Measurements from ENCODE around the gene DAAM2.

Gene DAAM2

DNA sequence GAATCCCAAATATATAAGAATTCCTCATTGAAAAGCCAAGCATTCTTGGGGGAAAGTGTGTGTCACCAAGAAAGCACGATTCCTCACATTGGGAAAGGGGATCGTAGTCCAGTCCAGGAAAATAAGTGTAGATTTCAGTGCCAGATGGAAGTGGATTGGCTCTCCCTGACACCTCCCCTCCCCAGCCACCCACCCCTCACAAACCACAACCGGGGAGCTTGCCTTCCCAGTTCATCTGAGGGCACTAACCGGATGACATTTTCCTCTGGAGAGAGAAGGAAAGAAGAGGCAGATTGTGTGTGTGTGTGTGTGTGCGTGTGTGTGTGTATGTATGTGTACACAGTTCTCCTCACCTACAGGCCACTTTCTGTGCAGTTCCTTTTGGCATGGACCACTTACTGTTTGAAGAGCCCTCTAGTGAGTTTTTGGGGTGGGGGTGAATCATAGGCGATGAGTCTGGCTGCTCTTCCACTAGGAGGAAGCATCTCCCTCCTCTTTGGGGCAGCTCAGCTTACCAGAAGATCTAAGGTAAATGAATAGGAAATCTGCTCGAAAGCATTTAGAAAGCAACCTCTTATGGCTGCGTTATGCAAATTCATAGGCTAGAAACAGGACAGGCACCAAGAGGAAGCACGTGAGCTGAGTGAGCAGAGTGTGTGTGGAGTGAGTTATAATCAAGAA lies 20.8 kb downstream of the DAAM2 start:
- TF ChIP-seq, protein P1, sequence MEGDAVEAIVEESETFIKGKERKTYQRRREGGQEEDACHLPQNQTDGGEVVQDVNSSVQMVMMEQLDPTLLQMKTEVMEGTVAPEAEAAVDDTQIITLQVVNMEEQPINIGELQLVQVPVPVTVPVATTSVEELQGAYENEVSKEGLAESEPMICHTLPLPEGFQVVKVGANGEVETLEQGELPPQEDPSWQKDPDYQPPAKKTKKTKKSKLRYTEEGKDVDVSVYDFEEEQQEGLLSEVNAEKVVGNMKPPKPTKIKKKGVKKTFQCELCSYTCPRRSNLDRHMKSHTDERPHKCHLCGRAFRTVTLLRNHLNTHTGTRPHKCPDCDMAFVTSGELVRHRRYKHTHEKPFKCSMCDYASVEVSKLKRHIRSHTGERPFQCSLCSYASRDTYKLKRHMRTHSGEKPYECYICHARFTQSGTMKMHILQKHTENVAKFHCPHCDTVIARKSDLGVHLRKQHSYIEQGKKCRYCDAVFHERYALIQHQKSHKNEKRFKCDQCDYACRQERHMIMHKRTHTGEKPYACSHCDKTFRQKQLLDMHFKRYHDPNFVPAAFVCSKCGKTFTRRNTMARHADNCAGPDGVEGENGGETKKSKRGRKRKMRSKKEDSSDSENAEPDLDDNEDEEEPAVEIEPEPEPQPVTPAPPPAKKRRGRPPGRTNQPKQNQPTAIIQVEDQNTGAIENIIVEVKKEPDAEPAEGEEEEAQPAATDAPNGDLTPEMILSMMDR (IDR thresholded peaks at IDR 0.05; ENCODE audit: low read depth, low read length): peak; percentile 17
- no peak overlapping the region for H3K4me3 ChIP-seq (ENCODE audit: low read depth, low read length)
- in situ Hi-C loops (cut with HindIII; ENCODE audit: low sequenced_read_pairs): no loop called here
- DNase-seq (ENCODE audit: low read depth, low spot score): peak; percentile 33

- TF ChIP-seq, protein P1 (IDR thresholded peaks at IDR 0.05; ENCODE audit: low read depth, low read length): no peak
- no peak for DNase-seq (ENCODE audit: low read depth, low spot score)
- no peak overlapping the region for H3K4me3 ChIP-seq (ENCODE audit: low read depth, low read length)
- in situ Hi-C loops (cut with HindIII; ENCODE audit: low sequenced_read_pairs): no loop called here
Observed at GRCh38 chr6:39814236-39814635, 22.1 kb downstream of the DAAM2 start.

GRCh38 chr6:39815356-39815755 lies 23.2 kb downstream of the DAAM2 start:
- TF ChIP-seq, protein P1 (IDR thresholded peaks at IDR 0.05; ENCODE audit: low read depth, low read length): no peak
- in situ Hi-C loops (cut with HindIII; ENCODE audit: low sequenced_read_pairs): no loop called here
- no peak overlapping the region for H3K4me3 ChIP-seq (ENCODE audit: low read depth, low read length)
- no peak for DNase-seq (ENCODE audit: low read depth, low spot score)

GRCh38 chr6:39816747-39817146 lies 24.6 kb downstream of the DAAM2 start:
- in situ Hi-C loops (cut with HindIII; ENCODE audit: low sequenced_read_pairs): no loop called here
- TF ChIP-seq, protein P1 (IDR thresholded peaks at IDR 0.05; ENCODE audit: low read depth, low read length): no peak
- H3K4me3 ChIP-seq (ENCODE audit: low read depth, low read length): no peak overlapping the region
- no peak for DNase-seq (ENCODE audit: low read depth, low spot score)

- DNase-seq (ENCODE audit: low read depth, low spot score): no peak
- TF ChIP-seq, protein P1 (IDR thresholded peaks at IDR 0.05; ENCODE audit: low read depth, low read length): no peak
- no peak overlapping the region for H3K4me3 ChIP-seq (ENCODE audit: low read depth, low read length)
- in situ Hi-C loops (cut with HindIII; ENCODE audit: low sequenced_read_pairs): no loop called here
Observed at GRCh38 chr6:39818695-39819094, 26.5 kb downstream of the DAAM2 start.

DNA sequence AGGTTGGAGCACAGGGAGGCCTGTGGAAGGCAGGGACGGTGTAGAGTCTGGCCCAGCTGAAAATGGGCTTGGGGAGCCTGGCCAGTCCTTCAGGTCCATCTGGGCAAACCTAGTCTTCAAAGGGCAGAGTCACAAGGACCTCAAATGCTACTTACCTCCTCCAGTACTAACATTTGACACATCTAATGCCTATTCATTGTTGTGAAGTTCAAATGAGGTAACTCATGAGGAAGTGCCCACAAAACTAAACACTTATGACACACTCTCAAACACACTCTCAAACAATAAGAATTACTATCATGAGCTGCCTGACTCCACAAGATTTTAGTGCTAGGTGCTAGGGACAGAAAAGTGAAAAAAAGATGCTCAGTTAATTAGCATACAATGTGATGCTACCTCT lies 27.1 kb downstream of the DAAM2 start:
- no peak overlapping the region for H3K4me3 ChIP-seq (ENCODE audit: low read depth, low read length)
- in situ Hi-C loops (cut with HindIII; ENCODE audit: low sequenced_read_pairs): no loop called here
- no peak for DNase-seq (ENCODE audit: low read depth, low spot score)
- TF ChIP-seq, protein P1 (IDR thresholded peaks at IDR 0.05; ENCODE audit: low read depth, low read length): no peak
